B cell (primary cell): ENCODE measurements around the gene PDPN. TPM values are rescaled to one million over a fixed set of nuclear protein-coding genes. Genes with fewer than 3 reads are reported as not detected.

Experiments used
- ATAC-seq: fragments of 200-7000 bp; cut with Tn5 transposase; one replicate; pipeline ENCODE4 v1.10.0; 2021; ENCODE audit warnings: low read depth, mild to moderate bottlenecking, moderate number of reproducible peaks, moderate library complexity
- CTCF ChIA-PET: fragments of 350-600 bp; sonication (Branson Sonifier 250); formaldehyde crosslinking; loops from one replicate; lab custom pipeline; 2021; ENCODE audit warnings: antibody characterized with exemption, inconsistent platforms; lab: Charles Lee
- POLR2A ChIA-PET: fragments of 350-600 bp; sonication (Branson Sonifier 250); formaldehyde crosslinking; loops from one replicate; lab custom pipeline; 2021; ENCODE audit warnings: antibody characterized with exemption; lab: Charles Lee
- DNase-seq: peaks from one replicate; pipeline ENCODE4 v3.0.0; 2013
- H2AFZ ChIP-seq: 2 replicates; pipeline ENCODE4 v1.6.1; 2012; ENCODE audit warnings: mild to moderate bottlenecking, low read depth, low read length; ENCODE audit not compliant: insufficient read depth, poor library complexity, severe bottlenecking
- H3K27ac ChIP-seq, 2 donors: 1 replicate in 1 of 2; 2 replicates in 1 of 2; pipeline ENCODE4 v1.5.1; 2012 to 2013; ENCODE audit warnings: low read length in 2 of 2, mild to moderate bottlenecking in 2 of 2, moderate library complexity in 1 of 2
- H3K27me3 ChIP-seq, 4 experiments: fragments of 200-600 bp in 1 of 4; sonication (generic) in 1 of 4; replicated peaks in 1 of 4; 1 replicate in 2 of 4; 2 replicates in 2 of 4; pipeline versions ENCODE4 v1.6.1 to v1.7.0; 2013 to 2016; ENCODE audit warnings: low read length in 3 of 4, mild to moderate bottlenecking in 2 of 4, mixed read lengths in 1 of 4, moderate library complexity in 1 of 4; ENCODE audit not compliant: insufficient read depth in 4 of 4, control insufficient read depth in 3 of 4; ENCODE audit errors: control extremely low read depth in 1 of 4
- H3K36me3 ChIP-seq, 2 experiments: replicated peaks in 1 of 2; 1 replicate in 1 of 2; 2 replicates in 1 of 2; pipeline versions ENCODE4 v1.6.1 to v1.7.1; 2013; ENCODE audit warnings: low read length in 1 of 2; ENCODE audit not compliant: insufficient read depth in 2 of 2, control insufficient read depth in 1 of 2; ENCODE audit errors: control extremely low read depth in 1 of 2, extremely low read depth in 1 of 2
- H3K4me1 ChIP-seq, 2 donors: fragments of 200-600 bp in 1 of 2; sonication (generic) in 1 of 2; 1 replicate in 1 of 2; 2 replicates in 1 of 2; pipeline versions ENCODE4 v1.5.1 to v1.6.1; 2013 to 2017; ENCODE audit warnings: low read length in 2 of 2; ENCODE audit not compliant: control insufficient read depth in 2 of 2, insufficient read depth in 2 of 2
- H3K4me2 ChIP-seq: replicated peaks from 2 replicates; pipeline ENCODE3; 2012; ENCODE audit warnings: mild to moderate bottlenecking, low read depth, low read length; ENCODE audit not compliant: poor library complexity, severe bottlenecking
- H3K4me3 ChIP-seq, 5 experiments: fragments of 200-600 bp in 1 of 5; sonication (generic) in 1 of 5; 1 replicate in 3 of 5; 2 replicates in 2 of 5; pipeline versions ENCODE4 v1.5.1 to v1.7.0; 2011 to 2016; ENCODE audit warnings: low read length in 4 of 5, mild to moderate bottlenecking in 4 of 5, low read depth in 2 of 5, control low read depth in 1 of 5, moderate library complexity in 1 of 5; ENCODE audit not compliant: insufficient read depth in 1 of 5; ENCODE audit errors: control extremely low read depth in 1 of 5, extremely low read depth in 1 of 5
- H3K79me2 ChIP-seq: fragments of 200-600 bp; sonication (generic); one replicate; pipeline ENCODE4 v1.6.0; 2016; ENCODE audit warnings: low read length; ENCODE audit not compliant: control insufficient read depth, insufficient read depth
- H3K9ac ChIP-seq: fragments of 200-600 bp; sonication (generic); 2 replicates; pipeline ENCODE4 v1.6.1; 2017; ENCODE audit warnings: mild to moderate bottlenecking, low read length, moderate library complexity
- H3K9me3 ChIP-seq, 3 donors: one replicate each; pipeline versions ENCODE4 v1.6.1 to v1.7.1; 2013; ENCODE audit warnings: low read length in 2 of 3; ENCODE audit not compliant: control insufficient read depth in 2 of 3, insufficient read depth in 1 of 3; ENCODE audit errors: control extremely low read depth in 1 of 3
- H4K20me1 ChIP-seq: 2 replicates; pipeline ENCODE4 v1.6.0; 2012; ENCODE audit warnings: mild to moderate bottlenecking, low read length; ENCODE audit not compliant: insufficient read depth, control insufficient read depth, poor library complexity, severe bottlenecking
- H3K27ac Mint-ChIP-seq: one replicate; pipeline ENCODE4 v1.8.0; 2021; ENCODE audit warnings: mixed read lengths
- H3K27me3 Mint-ChIP-seq: one replicate; pipeline ENCODE4 v1.8.0; 2021; ENCODE audit warnings: mixed read lengths
- H3K4me1 Mint-ChIP-seq: one replicate; pipeline ENCODE4 v1.8.0; 2021; ENCODE audit warnings: mixed read lengths
- H3K4me3 Mint-ChIP-seq: one replicate; pipeline ENCODE4 v1.8.0; 2021; ENCODE audit warnings: mixed read lengths
- H3K9me3 Mint-ChIP-seq: one replicate; pipeline ENCODE4 v1.8.0; 2022; ENCODE audit warnings: mixed read lengths; ENCODE audit not compliant: insufficient read depth
- EZH2 ChIP-seq: IDR thresholded peaks from 2 replicates; pipeline ENCODE4 v1.6.1; 2012; ENCODE audit warnings: borderline replicate concordance, low read depth, mild to moderate bottlenecking, moderate library complexity, low read length; ENCODE audit not compliant: insufficient read depth, poor library complexity, severe bottlenecking
- WGBS: methylation state at CpG from one replicate; pipeline ENCODE4 v1.1.5; 2013; ENCODE audit warnings: missing lambda C conversion rate; ENCODE audit not compliant: insufficient coverage; 5-methylcytosine and 5-hydroxymethylcytosine counted together
- intact Hi-C: fragments of 100-400 bp; cut with micrococcal nuclease; formaldehyde crosslinking; loops from one replicate; pipeline ENCODE4 v1.10.0; 2022
- polyA plus RNA-seq: library from polyadenylated mRNA; depleted of rRNA; stranded (reverse); fragments of >200 nt; gene quantifications from 2 replicates; pipeline ENCODE4 v1.2.3, GENCODE V29; 2012
- total RNA-seq, 2 donors: library from RNA; stranded (reverse); fragments of 120-200 nt in 1 of 2; gene quantifications; 1 replicate in 1 of 2; 2 replicates in 1 of 2; pipeline versions ENCODE4 v1.2.3 to v1.2.4, GENCODE V29; 2013 to 2022
- TF ChIP-seq, protein P1 (sequence below): fragments of 200-600 bp; IDR thresholded peaks from one replicate; pipeline ENCODE4 v1.8.0; 2022; ENCODE audit warnings: antibody characterized with exemption, mild to moderate bottlenecking

Gene PDPN
- total and polyA plus RNA-seq, 2 donors (not counting 1 experiment from before 2014, with no cell fraction given): not detected

DNA sequence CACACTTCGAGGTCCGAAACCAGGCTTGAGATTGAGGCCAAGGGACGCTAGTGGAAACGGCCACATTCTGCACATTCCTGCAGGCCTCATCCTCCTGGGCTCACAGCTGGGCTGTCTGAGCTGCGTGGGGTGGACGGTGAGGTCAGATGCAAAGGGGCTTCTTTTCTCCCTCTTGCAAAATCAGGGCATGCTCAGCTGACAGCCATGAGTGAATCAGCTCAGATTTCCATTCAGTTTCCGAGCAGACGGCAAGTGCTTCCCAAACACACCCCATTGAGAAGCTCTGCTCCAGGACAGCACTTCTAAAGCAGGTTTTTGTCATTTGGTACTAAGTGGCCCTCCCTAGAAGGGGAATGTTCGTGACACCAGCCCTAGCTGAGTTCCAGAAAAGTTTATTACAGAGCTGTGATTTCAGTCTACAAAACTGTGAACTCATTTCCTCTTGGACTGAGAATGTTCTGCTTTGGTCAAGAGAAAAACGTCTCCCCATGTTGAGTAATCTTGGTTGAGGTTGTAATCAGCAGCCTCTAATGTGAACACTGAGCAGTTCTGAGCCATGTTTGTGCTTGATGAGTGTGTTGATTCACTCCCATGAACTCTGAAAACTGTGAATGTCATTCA lies 10.0 kb downstream of the PDPN start:
- Histone ChIP-seq H3K9ac (no peak overlapping the region), H3K79me2 (no peaks in the 10 kb centered on the region), H3K27ac (no peak overlapping the region), H3K9me3 (no peaks in the 10 kb centered on the region), H3K36me3 (no peaks in the 10 kb centered on the region), H3K4me1 (no peaks in the 10 kb centered on the region), H3K4me2 (no peak overlapping the region), H3K4me3 (no peak overlapping the region), H3K27me3 (peaks cover 0 to 4% (median 0%) of the 10 kb centered on the region in 4 experiments), H2AFZ (no peak overlapping the region), H4K20me1 (no peaks in the 10 kb centered on the region)
- Mint-ChIP-seq H3K27me3 (peaks cover 36% of the 10 kb centered on the region), H3K4me3 (no peak overlapping the region), H3K27ac (no peak overlapping the region), H3K4me1 (no peaks in the 10 kb centered on the region), H3K9me3 (no peaks in the 10 kb centered on the region)
- intact Hi-C loops: no loop called here
- WGBS: 44% methylated on average over 8 of the region's 10 CpGs
- DNase-seq: no peak
- TF ChIP-seq, protein P1, sequence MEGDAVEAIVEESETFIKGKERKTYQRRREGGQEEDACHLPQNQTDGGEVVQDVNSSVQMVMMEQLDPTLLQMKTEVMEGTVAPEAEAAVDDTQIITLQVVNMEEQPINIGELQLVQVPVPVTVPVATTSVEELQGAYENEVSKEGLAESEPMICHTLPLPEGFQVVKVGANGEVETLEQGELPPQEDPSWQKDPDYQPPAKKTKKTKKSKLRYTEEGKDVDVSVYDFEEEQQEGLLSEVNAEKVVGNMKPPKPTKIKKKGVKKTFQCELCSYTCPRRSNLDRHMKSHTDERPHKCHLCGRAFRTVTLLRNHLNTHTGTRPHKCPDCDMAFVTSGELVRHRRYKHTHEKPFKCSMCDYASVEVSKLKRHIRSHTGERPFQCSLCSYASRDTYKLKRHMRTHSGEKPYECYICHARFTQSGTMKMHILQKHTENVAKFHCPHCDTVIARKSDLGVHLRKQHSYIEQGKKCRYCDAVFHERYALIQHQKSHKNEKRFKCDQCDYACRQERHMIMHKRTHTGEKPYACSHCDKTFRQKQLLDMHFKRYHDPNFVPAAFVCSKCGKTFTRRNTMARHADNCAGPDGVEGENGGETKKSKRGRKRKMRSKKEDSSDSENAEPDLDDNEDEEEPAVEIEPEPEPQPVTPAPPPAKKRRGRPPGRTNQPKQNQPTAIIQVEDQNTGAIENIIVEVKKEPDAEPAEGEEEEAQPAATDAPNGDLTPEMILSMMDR: no peak
- no peak for TF ChIP-seq EZH2
- POLR2A ChIA-PET: no interaction called here
- CTCF ChIA-PET: no interaction called here
- no peak for ATAC-seq

DNA sequence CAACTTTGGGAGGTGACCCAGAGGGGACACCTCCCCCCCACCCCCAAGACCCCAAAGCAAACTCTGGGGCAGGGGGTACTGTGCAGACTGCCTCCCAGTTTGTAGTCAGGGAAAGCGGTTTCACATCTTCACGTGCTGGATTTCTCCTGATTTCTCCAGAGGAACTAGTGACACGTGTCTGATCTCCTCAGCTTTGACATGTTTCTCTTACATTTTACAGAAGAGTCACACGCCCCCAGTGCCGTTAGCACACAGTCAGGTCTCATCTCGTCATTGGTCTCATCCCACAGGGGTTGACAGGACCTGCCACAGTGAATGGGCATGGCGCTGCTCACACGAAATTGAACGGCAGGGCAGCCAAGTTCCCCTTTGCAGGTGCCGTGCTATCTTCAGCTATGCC lies 11.8 kb downstream of the PDPN start:
- Histone ChIP-seq H3K27me3 (peaks cover 0 to 6% (median 0%) of the 10 kb centered on the region in 4 experiments), H3K36me3 (no peaks in the 10 kb centered on the region), H3K4me1 (no peaks in the 10 kb centered on the region), H3K9me3 (no peaks in the 10 kb centered on the region), H4K20me1 (no peaks in the 10 kb centered on the region), H3K79me2 (no peaks in the 10 kb centered on the region), H3K9ac (no peak overlapping the region), H3K4me2 (no peak overlapping the region), H2AFZ (no peak overlapping the region), H3K4me3 (no peak overlapping the region), H3K27ac (no peak overlapping the region)
- Mint-ChIP-seq H3K27me3 (peaks cover 26% of the 10 kb centered on the region), H3K4me1 (no peaks in the 10 kb centered on the region), H3K27ac (no peak overlapping the region), H3K9me3 (no peaks in the 10 kb centered on the region), H3K4me3 (no peak overlapping the region)
- no peak for ATAC-seq
- intact Hi-C loops: no loop called here
- POLR2A ChIA-PET: no interaction called here
- 86% methylated on average over 10 of the region's 10 CpGs for WGBS
- DNase-seq: no peak
- CTCF ChIA-PET: no interaction called here
- TF ChIP-seq, protein P1: no peak
- no peak for TF ChIP-seq EZH2
